K562 (cell line): Measurements from ENCODE around the gene SYT7. TPM values are rescaled to one million over a fixed set of nuclear protein-coding genes. Genes with fewer than 3 reads are reported as not detected.

ENCODE experiments used
- ATAC-seq: fragments of 200-7000 bp; cut with Tn5 transposase; 3 replicates; pipeline ENCODE4 v1.9.1; 2020; ENCODE audit warnings: moderate library complexity
- BruUV-seq: library from RNA; stranded (reverse); fragments of 400-500 nt; replicated peaks from 2 replicates; lab custom pipeline; 2021; lab: Mats Ljungman, UMichigan
- CTCF ChIA-PET: fragments of 300-600 bp; formaldehyde crosslinking; extraction: SDS; loops from one replicate; lab custom pipeline; 2021; ENCODE audit warnings: low intra/inter-chr PET ratio; lab: Yijun Ruan, JAX
- POLR2A ChIA-PET: fragments of 300-600, 350-650 bp; sonication (Branson Sonifier 250); formaldehyde crosslinking; extraction: SDS; loops from one replicate; lab custom pipeline; 2021; ENCODE audit warnings: antibody characterized with exemption, inconsistent platforms; lab: Yijun Ruan, JAX
- DNase-seq, 4 experiments: peaks; one replicate each; pipeline versions ENCODE4 v3.0.0 to v3.0.0-alpha.2; 2011 to 2018; ENCODE audit warnings: low spot score in 3 of 4, mixed read lengths in 3 of 4; ENCODE audit errors: extremely low read depth in 1 of 4
- FAIRE-seq: peaks from 2 replicates; lab custom pipeline; 2011; peaks lifted over from hg19 to GRCh38; lab: Jason Lieb, UNC
- H2AFZ ChIP-seq: 2 replicates; pipeline ENCODE4 v1.6.0; 2011; ENCODE audit warnings: low read depth, low read length, control low read depth, inconsistent platforms
- H3K27ac ChIP-seq: fragments of 200-600 bp; 3 replicates; pipeline ENCODE4 v1.8.0; 2011; ENCODE audit warnings: low read depth, mild to moderate bottlenecking, control low read depth, inconsistent platforms, low read length, moderate library complexity, mixed read lengths; ENCODE audit errors: extremely low read depth
- H3K27me3 ChIP-seq, 2 experiments: fragments of 300-600 bp in 1 of 2; 2 replicates in 1 of 2; 3 replicates in 1 of 2; pipeline versions ENCODE4 v1.6.0 to v1.8.0; 2011; ENCODE audit warnings: inconsistent platforms in 2 of 2, low read length in 2 of 2, mild to moderate bottlenecking in 1 of 2, mixed read lengths in 1 of 2, moderate library complexity in 1 of 2; ENCODE audit not compliant: control insufficient read depth in 2 of 2, insufficient read depth in 2 of 2
- H3K36me3 ChIP-seq: fragments of 300-600 bp; 3 replicates; pipeline ENCODE4 v1.8.0; 2011; ENCODE audit warnings: mild to moderate bottlenecking, low read length, inconsistent platforms; ENCODE audit not compliant: control insufficient read depth, insufficient read depth
- H3K4me1 ChIP-seq, 2 experiments: fragments of 200-600 bp in 1 of 2; replicated peaks in 1 of 2; 2 replicates in 1 of 2; 3 replicates in 1 of 2; pipeline versions ENCODE4 v1.5.1 to v1.8.0; 2011; ENCODE audit warnings: inconsistent platforms in 2 of 2, low read length in 2 of 2, mild to moderate bottlenecking in 1 of 2, mixed read lengths in 1 of 2, moderate library complexity in 1 of 2; ENCODE audit not compliant: control insufficient read depth in 2 of 2, insufficient read depth in 2 of 2
- H3K4me2 ChIP-seq: 2 replicates; pipeline ENCODE4 v1.6.1; 2011; ENCODE audit warnings: low read length, control low read depth, inconsistent platforms, mixed read lengths; ENCODE audit not compliant: insufficient read depth
- H3K4me3 ChIP-seq: fragments of 200-600 bp; sonication (generic), shearing (Covaris generic); 2 replicates; pipeline ENCODE4 v1.5.1; 2016; ENCODE audit warnings: control low read depth, inconsistent platforms
- H3K79me2 ChIP-seq: fragments of 200-600 bp; 3 replicates; pipeline ENCODE4 v1.8.0; 2011; ENCODE audit warnings: low read length, inconsistent platforms; ENCODE audit not compliant: control insufficient read depth, insufficient read depth
- H3K9ac ChIP-seq, 2 experiments: 2 replicates each; pipeline versions ENCODE4 v1.6.0 to v1.6.1; 2011; ENCODE audit warnings: low read depth in 2 of 2, low read length in 2 of 2, control low read depth in 1 of 2, inconsistent platforms in 1 of 2, mild to moderate bottlenecking in 1 of 2, mixed read lengths in 1 of 2; ENCODE audit not compliant: insufficient read depth in 1 of 2
- H3K9me1 ChIP-seq: one replicate; pipeline ENCODE4 v1.6.0; 2011; ENCODE audit warnings: inconsistent platforms, mild to moderate bottlenecking, low read length, moderate library complexity; ENCODE audit not compliant: control insufficient read depth, insufficient read depth
- H3K9me3 ChIP-seq: replicated peaks from 2 replicates; pipeline ENCODE4 v1.5.1; 2011; ENCODE audit warnings: low read depth, low read length, inconsistent platforms; ENCODE audit not compliant: control insufficient read depth, insufficient read depth
- H4K20me1 ChIP-seq: replicated peaks from 2 replicates; pipeline ENCODE4 v1.6.1; 2011; ENCODE audit warnings: low read length, inconsistent platforms, mixed read lengths; ENCODE audit not compliant: control insufficient read depth, insufficient read depth
- EGR1 ChIP-seq: fragments of 450-650 bp; conservative IDR thresholded peaks from 2 replicates; pipeline ENCODE4 v1.6.1; 2017; ENCODE audit warnings: mild to moderate bottlenecking
- ZNF79 ChIP-seq: fragments of 250-450 bp; sonication (Bioruptor Pico); IDR thresholded peaks from 2 replicates; pipeline ENCODE4 v1.4.0; 2020; ENCODE audit warnings: low read depth, mild to moderate bottlenecking, moderate library complexity
- WGBS: fragments of 100-300 bp; shearing (Covaris generic); methylation state at CpG from one replicate; pipeline ENCODE4 v1.1.6; 2016; ENCODE audit warnings: low coverage, mixed read lengths; ENCODE audit not compliant: insufficient coverage; ENCODE audit errors: missing lambda C conversion rate; 5-methylcytosine and 5-hydroxymethylcytosine counted together
- in situ Hi-C: fragments of 300-500 bp; cut with MboI; formaldehyde crosslinking; loops from 4 replicates; pipeline ENCODE4 v1.15.0; 2018; ENCODE audit warnings: inconsistent platforms, mixed read lengths
- intact Hi-C: fragments of 100-400 bp; cut with micrococcal nuclease; formaldehyde crosslinking; loops from 2 replicates; pipeline ENCODE4 v1.14.2; 2022
- polyA plus RNA-seq, 8 experiments: library from polyadenylated mRNA; depleted of rRNA in 4 of 8; stranded (reverse) in 5 of 8; unstranded in 3 of 8; fragments of >200 nt; fragmentation: Nextera tagmentation in 2 of 8; fragmentation: Illumina TruSeq in 1 of 8; extraction: Ambion mirVana in 2 of 8; extraction: Trizol in 1 of 8; gene quantifications; 2 replicates each; pipeline versions ENCODE4 v1.2.1 to v1.2.3, GENCODE V29; 2011 to 2014; ENCODE audit warnings: inconsistent platforms in 1 of 8, missing spikeins in 1 of 8
- total RNA-seq, 7 experiments: library from RNA; depleted of rRNA in 6 of 7; stranded (reverse); fragments of >200 nt in 6 of 7; fragmentation: Illumina TruSeq in 2 of 7; extraction: Trizol in 2 of 7; gene quantifications; 2 replicates each; pipeline versions ENCODE4 v1.2.1 to v1.2.3, GENCODE V29; 2011 to 2021; ENCODE audit warnings: low replicate concordance in 1 of 7
- TF ChIP-seq, protein P1 (sequence below): IDR thresholded peaks from 2 replicates; pipeline ENCODE4 v1.6.1; 2016; ENCODE audit warnings: missing genetic modification characterization, missing compliant biosample characterization

SYT7 gene
- total and polyA plus RNA-seq, 9 of the 15 experiments (the other 6 are each of a cell fraction or from before 2014, with no cell fraction given), result 0.01 to 0.51 (median 0.16) TPM; not detected in 1

DNA sequence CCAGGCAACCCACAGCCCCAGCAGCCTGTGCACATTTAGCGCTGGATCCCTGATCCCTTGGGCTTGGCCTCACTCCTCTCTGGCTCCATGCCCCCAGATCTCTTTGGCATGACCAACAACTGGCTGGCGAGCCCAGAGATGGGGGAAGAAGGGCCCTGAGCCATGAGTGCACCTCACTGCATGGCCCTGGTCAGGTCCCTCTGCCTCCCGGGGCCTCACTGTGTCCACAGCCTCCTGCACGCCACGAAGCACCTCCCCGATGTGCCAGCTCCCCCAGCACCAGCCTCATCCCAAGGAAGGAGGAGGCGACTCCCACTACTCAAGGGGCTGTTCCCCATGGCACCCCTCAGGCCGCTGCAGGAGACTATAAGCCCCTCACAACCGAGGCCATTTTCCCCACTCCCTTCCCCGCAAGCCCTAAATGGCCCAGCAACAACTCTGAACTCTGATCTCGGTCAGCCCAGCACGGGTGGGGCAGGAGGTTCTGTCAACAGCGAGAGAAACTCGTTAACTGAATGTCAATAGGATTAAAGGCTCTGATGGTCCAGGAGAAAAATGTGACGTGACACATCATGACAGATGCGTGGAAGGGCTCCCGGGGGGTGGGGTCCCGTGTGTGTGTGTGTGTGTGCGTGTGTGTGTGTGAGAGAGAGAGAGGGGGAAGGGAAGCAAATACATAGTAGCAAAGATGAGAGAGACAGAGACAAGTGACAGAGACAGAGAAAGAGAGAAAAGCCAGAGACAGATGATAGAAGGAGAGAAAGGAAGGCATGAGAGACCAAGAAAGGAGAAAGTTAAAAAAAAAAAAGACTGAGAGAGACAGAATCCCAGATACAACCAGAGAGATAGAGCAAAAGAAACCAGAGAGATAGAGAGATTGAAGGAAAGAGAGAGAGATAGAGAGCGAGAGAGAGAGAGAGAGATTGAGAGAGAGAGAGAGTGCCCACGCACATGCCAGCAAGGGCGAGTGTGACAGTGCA, 28.4 kb upstream of the SYT7 start:
- peaks cover 2% of the 10 kb centered on the region for H3K9me1 ChIP-seq
- FAIRE-seq (no peak), ATAC-seq (no peak)
- BruUV-seq, result no TSS peak
- H3K9me3 ChIP-seq, result no peaks in the 10 kb centered on the region
- H2AFZ ChIP-seq, result no peak overlapping the region
- H3K4me3 ChIP-seq, result no peak overlapping the region
- no peaks in the 10 kb centered on the region for H3K79me2 ChIP-seq
- intact Hi-C loops (no loop called here), in situ Hi-C loops (no loop called here)
- CTCF ChIA-PET, result no interaction called here
- H4K20me1 ChIP-seq, result peaks cover 14% of the 10 kb centered on the region
- 1% methylated on average over 21 of the region's 22 CpGs for WGBS
- H3K27me3 ChIP-seq, result peaks cover 7 to 79% of the 10 kb centered on the region in 2 experiments; a peak in 3 of 5 replicates
- TF ChIP-seq ZNF79 (no peak), EGR1 (peak; percentile 49)
- TF ChIP-seq, protein P1, sequence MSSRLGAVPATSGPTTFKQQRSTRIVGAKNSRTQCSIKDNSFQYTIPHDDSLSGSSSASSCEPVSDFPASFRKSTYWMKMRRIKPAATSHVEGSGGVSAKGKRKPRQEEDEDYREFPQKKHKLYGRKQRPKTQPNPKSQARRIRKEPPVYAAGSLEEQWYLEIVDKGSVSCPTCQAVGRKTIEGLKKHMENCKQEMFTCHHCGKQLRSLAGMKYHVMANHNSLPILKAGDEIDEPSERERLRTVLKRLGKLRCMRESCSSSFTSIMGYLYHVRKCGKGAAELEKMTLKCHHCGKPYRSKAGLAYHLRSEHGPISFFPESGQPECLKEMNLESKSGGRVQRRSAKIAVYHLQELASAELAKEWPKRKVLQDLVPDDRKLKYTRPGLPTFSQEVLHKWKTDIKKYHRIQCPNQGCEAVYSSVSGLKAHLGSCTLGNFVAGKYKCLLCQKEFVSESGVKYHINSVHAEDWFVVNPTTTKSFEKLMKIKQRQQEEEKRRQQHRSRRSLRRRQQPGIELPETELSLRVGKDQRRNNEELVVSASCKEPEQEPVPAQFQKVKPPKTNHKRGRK (tag), result peak; percentile 29; the same call in 1 of the 2 replicates
- TF ChIP-seq, all 486 proteins: peak for 2
- Histone ChIP-seq H3K4me2 (no peak overlapping the region), H3K27ac (no peak overlapping the region), H3K36me3 (no peaks in the 10 kb centered on the region), H3K4me1 (no peaks in the 10 kb centered on the region; a peak in 1 of 5 replicates), H3K9ac (no peak overlapping the region)
- POLR2A ChIA-PET, result interaction anchor here (1.0 kb wide), 1 partner anchor 19 kb away, joined by 5 read pairs; no protein-coding TSS in a partner anchor
- no peak for DNase-seq
